Measurements from ENCODE around the gene TMEM256. TPM values are rescaled to one million over a fixed set of nuclear protein-coding genes. Genes with fewer than 3 reads are reported as not detected.
A peak's percentile ranks its signal among the peaks of the same experiment; 100 is the strongest.

TMEM256 gene
- total RNA-seq, 1 donor, result 43.7 TPM

DNA sequence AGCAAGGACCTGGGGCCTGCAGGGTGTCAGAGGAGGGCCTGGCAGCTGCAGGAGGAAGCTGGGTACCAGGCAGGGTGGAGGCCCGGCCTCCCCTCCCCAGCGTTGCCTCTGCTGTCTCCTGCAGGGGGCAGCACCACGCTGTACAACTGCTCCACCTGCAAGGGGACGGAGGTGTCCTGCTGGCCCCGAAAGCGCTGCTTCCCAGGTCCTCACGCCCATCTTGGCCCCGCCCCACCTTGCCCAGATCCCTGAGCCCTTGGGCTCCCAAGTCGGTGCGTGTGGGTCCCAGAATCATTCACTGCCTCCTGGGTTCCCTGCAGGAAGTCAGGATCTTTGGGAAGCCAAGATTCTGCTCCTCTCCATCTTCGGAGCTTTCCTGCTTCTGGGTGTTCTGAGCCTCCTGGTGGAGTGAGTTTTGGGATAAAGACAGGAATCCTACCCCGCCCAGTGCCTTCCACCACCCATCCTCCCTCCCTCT is 47.8 kb downstream of the TMEM256 start:
- DNase-seq (ENCODE audit: low read depth), result peak; percentile 66
- TF ChIP-seq, protein P1, sequence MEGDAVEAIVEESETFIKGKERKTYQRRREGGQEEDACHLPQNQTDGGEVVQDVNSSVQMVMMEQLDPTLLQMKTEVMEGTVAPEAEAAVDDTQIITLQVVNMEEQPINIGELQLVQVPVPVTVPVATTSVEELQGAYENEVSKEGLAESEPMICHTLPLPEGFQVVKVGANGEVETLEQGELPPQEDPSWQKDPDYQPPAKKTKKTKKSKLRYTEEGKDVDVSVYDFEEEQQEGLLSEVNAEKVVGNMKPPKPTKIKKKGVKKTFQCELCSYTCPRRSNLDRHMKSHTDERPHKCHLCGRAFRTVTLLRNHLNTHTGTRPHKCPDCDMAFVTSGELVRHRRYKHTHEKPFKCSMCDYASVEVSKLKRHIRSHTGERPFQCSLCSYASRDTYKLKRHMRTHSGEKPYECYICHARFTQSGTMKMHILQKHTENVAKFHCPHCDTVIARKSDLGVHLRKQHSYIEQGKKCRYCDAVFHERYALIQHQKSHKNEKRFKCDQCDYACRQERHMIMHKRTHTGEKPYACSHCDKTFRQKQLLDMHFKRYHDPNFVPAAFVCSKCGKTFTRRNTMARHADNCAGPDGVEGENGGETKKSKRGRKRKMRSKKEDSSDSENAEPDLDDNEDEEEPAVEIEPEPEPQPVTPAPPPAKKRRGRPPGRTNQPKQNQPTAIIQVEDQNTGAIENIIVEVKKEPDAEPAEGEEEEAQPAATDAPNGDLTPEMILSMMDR (IDR thresholded peaks at IDR 0.05; ENCODE audit: insufficient read depth, low read length), result peak; percentile 84
- no peak overlapping the region for H3K4me3 ChIP-seq (ENCODE audit: low read depth, low read length)

DNA sequence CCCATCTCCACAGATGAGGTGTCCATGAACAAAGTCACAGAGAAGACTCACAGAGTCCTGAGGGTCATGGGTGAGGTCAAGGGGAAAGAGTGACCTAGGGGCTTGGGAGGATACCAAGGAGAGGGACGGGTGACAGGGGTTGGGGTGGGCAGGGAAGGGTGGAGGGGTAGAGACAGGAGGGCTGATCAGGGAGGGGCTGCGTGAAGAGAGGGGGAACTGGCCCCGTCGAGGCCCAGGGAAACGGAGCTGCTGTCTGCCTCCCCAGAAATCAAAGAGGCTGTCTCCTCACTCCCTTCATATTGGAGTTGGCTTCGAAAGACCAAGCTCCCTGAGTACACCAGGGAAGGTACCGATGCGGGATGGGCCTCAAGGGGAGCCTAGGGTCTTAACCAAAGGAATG is 48.3 kb downstream of the TMEM256 start:
- TF ChIP-seq, protein P1 (IDR thresholded peaks at IDR 0.05; ENCODE audit: insufficient read depth, low read length), result no peak
- no peak for DNase-seq (ENCODE audit: low read depth)
- no peak overlapping the region for H3K4me3 ChIP-seq (ENCODE audit: low read depth, low read length)

DNA sequence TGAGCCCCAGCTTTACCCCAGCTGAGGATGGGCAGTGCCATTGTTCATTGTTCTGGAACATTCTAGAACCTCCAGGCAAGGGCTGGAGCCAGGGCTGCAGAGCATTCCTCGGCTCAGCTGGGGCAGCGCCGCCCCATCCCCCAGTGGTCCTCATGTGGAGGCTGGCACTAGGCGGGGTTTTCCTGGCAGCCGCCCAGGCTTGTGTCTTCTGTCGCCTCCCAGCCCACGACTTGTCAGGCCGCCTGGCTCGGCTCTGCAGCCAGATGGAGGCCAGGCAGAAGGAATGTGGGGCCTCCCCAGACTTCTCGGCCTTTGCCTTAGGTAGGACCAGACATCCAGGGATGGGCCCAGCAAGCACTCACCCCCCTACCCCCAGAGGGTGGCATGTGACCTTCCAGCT is 48.8 kb downstream of the TMEM256 start, which contains the start of gene TMEM95:
TSS of gene TMEM95 (plus strand) at position 104 of the 400 bp plus-strand sequence. CDS start at position 153, 49 bp downstream.
- H3K4me3 ChIP-seq (ENCODE audit: low read depth, low read length), result peak within 1 kb of the TSS; percentile 88
- TF ChIP-seq, protein P1 (IDR thresholded peaks at IDR 0.05; ENCODE audit: insufficient read depth, low read length), result no peak
- DNase-seq (ENCODE audit: low read depth), result peak; percentile 37

DNA sequence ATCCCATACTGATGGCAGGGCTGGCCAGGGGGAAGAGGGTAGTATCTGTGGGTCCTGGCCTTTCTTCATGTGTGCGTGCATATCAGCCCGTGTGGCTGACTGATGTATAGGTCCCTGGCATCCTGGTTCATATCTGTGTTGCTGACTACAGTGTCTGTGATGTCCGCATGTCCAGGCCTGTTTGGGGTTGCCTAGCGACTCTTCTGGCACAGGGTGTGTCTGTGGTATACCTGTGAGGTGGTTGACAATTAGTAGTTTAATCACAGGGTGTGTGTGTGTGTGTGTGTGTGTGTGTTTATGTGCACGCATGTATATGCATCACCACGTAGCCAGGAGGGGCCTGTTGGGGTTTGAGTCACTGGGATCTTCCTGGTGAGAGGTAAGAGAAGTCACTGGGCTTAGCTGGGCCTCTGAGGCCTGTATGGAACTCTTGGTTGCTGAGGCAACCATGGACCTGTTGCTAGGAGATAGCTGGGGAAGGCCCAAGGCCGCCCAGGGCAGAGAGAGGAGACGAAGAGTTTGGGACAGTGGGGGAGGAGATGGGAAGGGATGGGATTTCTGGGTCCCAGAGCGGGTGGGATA is 49.5 kb downstream of the TMEM256 start:
- peak overlapping the region; percentile 88 for H3K4me3 ChIP-seq (ENCODE audit: low read depth, low read length)

More for the DNA sequence above, 49.5 kb downstream of the TMEM256 start:
- DNase-seq (ENCODE audit: low read depth), result peak; percentile 36
- TF ChIP-seq, protein P1 (IDR thresholded peaks at IDR 0.05; ENCODE audit: insufficient read depth, low read length), result no peak

Other genes starting within 250 kb of the TMEM256 start
- 0.09 and 2.8 TPM in 2 replicates for gene ASGR1, start 224.7 kb downstream of the TMEM256 start, total RNA-seq (ENCODE audit: low replicate concordance)
- gene DLG4, start 184.3 kb downstream of the TMEM256 start, total RNA-seq (ENCODE audit: low replicate concordance), result 2.9 and 11.9 TPM in 2 replicates
- 136 and 210 TPM in 2 replicates for gene ACADVL, start 184.2 kb downstream of the TMEM256 start, total RNA-seq (ENCODE audit: low replicate concordance)
- gene DVL2, start 169.6 kb downstream of the TMEM256 start, total RNA-seq (ENCODE audit: low replicate concordance), result 67.7 and 102 TPM in 2 replicates
- 26.7 and 40.3 TPM in 2 replicates for gene PHF23, start 164.6 kb downstream of the TMEM256 start, total RNA-seq (ENCODE audit: low replicate concordance)
- gene GABARAP, start 161.6 kb downstream of the TMEM256 start, total RNA-seq (ENCODE audit: low replicate concordance), result 293 and 420 TPM in 2 replicates
- gene CTDNEP1, start 152.4 kb downstream of the TMEM256 start, total RNA-seq (ENCODE audit: low replicate concordance), result 15.3 and 41.2 TPM in 2 replicates
- 31.6 and 35.6 TPM in 2 replicates for gene ELP5, start 151.9 kb downstream of the TMEM256 start, total RNA-seq (ENCODE audit: low replicate concordance)
- 3.0 TPM in 1 of 2 replicates, not detected in the other for gene CLDN7, start 141.6 kb downstream of the TMEM256 start, total RNA-seq (ENCODE audit: low replicate concordance)
- gene SLC2A4, start 122.4 kb downstream of the TMEM256 start, total RNA-seq (ENCODE audit: low replicate concordance), result 0.18 TPM in 1 of 2 replicates, not detected in the other
- gene YBX2, start 109.5 kb downstream of the TMEM256 start, total RNA-seq (ENCODE audit: low replicate concordance), result not detected in 2 replicates
- 78.3 and 1,006 TPM in 2 replicates for gene EIF5A, start 96.5 kb downstream of the TMEM256 start, total RNA-seq (ENCODE audit: low replicate concordance)
- gene GPS2, start 88.7 kb downstream of the TMEM256 start, total RNA-seq (ENCODE audit: low replicate concordance), result 28.4 and 69.1 TPM in 2 replicates
- 17.4 and 17.7 TPM in 2 replicates for gene NEURL4, start 74.8 kb downstream of the TMEM256 start, total RNA-seq (ENCODE audit: low replicate concordance)
- gene ACAP1, start 67.6 kb downstream of the TMEM256 start, total RNA-seq (ENCODE audit: low replicate concordance), result 0.72 TPM in 1 of 2 replicates, not detected in the other
- gene KCTD11, start 51.9 kb downstream of the TMEM256 start, total RNA-seq (ENCODE audit: low replicate concordance), result 6.1 and 6.9 TPM in 2 replicates
- not detected in 2 replicates for gene TMEM95, start 48.9 kb downstream of the TMEM256 start, total RNA-seq (ENCODE audit: low replicate concordance)
- gene TNK1, start 23.0 kb downstream of the TMEM256 start, total RNA-seq (ENCODE audit: low replicate concordance), result under 0.01 TPM in 1 of 2 replicates, not detected in the other
- 19.5 and 26.9 TPM in 2 replicates for gene PLSCR3, start 9.6 kb downstream of the TMEM256 start, total RNA-seq (ENCODE audit: low replicate concordance)
- gene NLGN2, start 3.7 kb upstream of the TMEM256 start, total RNA-seq (ENCODE audit: low replicate concordance), result 7.0 and 20.3 TPM in 2 replicates
- gene SPEM1, start 16.2 kb upstream of the TMEM256 start, total RNA-seq (ENCODE audit: low replicate concordance), result not detected in 2 replicates
- not detected in 2 replicates for gene SPEM2, start 21.5 kb upstream of the TMEM256 start, total RNA-seq (ENCODE audit: low replicate concordance)
- gene SPEM3, start 24.8 kb upstream of the TMEM256 start, total RNA-seq (ENCODE audit: low replicate concordance), result 0.25 TPM in 1 of 2 replicates, not detected in the other
- gene TMEM102, start 31.3 kb upstream of the TMEM256 start, total RNA-seq (ENCODE audit: low replicate concordance), result 1.6 and 2.2 TPM in 2 replicates
- 0.36 and 1.7 TPM in 2 replicates for gene FGF11, start 35.4 kb upstream of the TMEM256 start, total RNA-seq (ENCODE audit: low replicate concordance)
- gene CHRNB1, start 41.0 kb upstream of the TMEM256 start, total RNA-seq (ENCODE audit: low replicate concordance), result 4.7 and 6.1 TPM in 2 replicates
- gene ZBTB4, start 75.5 kb upstream of the TMEM256 start, total RNA-seq (ENCODE audit: low replicate concordance), result 37.4 and 45.5 TPM in 2 replicates
- not detected in 2 replicates for gene SLC35G6, start 77.3 kb upstream of the TMEM256 start, total RNA-seq (ENCODE audit: low replicate concordance)
- 72.9 and 74.1 TPM in 2 replicates for gene POLR2A, start 80.3 kb upstream of the TMEM256 start, total RNA-seq (ENCODE audit: low replicate concordance)
- 10.1 and 14.5 TPM in 2 replicates for gene TNFSF12, start 145.0 kb upstream of the TMEM256 start, total RNA-seq (ENCODE audit: low replicate concordance)
- gene TNFSF13, start 154.7 kb upstream of the TMEM256 start, total RNA-seq (ENCODE audit: low replicate concordance), result 1.1 and 1.4 TPM in 2 replicates
- gene SENP3, start 157.8 kb upstream of the TMEM256 start, total RNA-seq (ENCODE audit: low replicate concordance), result 14.6 and 60.4 TPM in 2 replicates
- 4.9 and 71.7 TPM in 2 replicates for gene CD68, start 175.5 kb upstream of the TMEM256 start, total RNA-seq (ENCODE audit: low replicate concordance)
- gene MPDU1, start 179.8 kb upstream of the TMEM256 start, total RNA-seq (ENCODE audit: low replicate concordance), result 32.3 and 127 TPM in 2 replicates
- gene SOX15, start 186.0 kb upstream of the TMEM256 start, total RNA-seq (ENCODE audit: low replicate concordance), result 0.57 and 1.4 TPM in 2 replicates
- gene FXR2, start 210.8 kb upstream of the TMEM256 start, total RNA-seq (ENCODE audit: low replicate concordance), result 27.1 and 33.1 TPM in 2 replicates
- 34.5 and 82.2 TPM in 2 replicates for gene SAT2, start 223.7 kb upstream of the TMEM256 start, total RNA-seq (ENCODE audit: low replicate concordance)
- gene SHBG, start 226.0 kb upstream of the TMEM256 start, total RNA-seq (ENCODE audit: low replicate concordance), result 0.25 and 0.36 TPM in 2 replicates
- gene ATP1B2, start 246.8 kb upstream of the TMEM256 start, total RNA-seq (ENCODE audit: low replicate concordance), result not detected in 2 replicates

All from fibroblast of the aortic adventitia (primary cell).